GM21619 (cell line): ENCODE results near the gene C1QTNF4.

Experiments used
- ATAC-seq: cut with Tn5 transposase; IDR thresholded peaks from one replicate; pipeline ENCODE4 v1.9.1; 2021; ENCODE audit not compliant: unreplicated experiment

C1QTNF4 gene

GRCh38 chr11:47593492-47593933 is 698 bp downstream of the C1QTNF4 start:
- no peak for ATAC-seq

- no peak for ATAC-seq
Measured at GRCh38 chr11:47592970-47593369, 1.2 kb downstream of the C1QTNF4 start.

GRCh38 chr11:47592251-47592650 is 2.0 kb downstream of the C1QTNF4 start:
- no peak for ATAC-seq

DNA sequence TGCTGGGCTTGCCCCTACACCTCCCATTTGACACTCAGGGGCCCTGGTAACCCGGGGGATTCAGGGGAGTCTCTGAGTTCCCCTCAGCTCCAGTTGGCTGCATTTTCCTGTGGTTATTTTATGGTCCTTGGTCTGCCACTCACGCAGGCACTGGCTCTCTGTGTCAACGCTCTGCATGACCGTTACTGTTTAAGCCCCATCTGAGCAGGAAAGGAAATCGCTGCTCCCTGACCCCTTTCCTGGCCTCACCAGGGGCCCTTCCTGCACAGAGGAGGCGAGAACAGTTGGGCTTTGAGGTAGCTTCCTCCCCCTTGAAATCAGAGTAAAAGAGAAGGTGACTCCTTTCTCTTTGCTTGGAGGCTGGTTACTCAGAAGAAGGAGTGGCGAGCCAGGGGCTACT is 2.4 kb downstream of the C1QTNF4 start:
- ATAC-seq, result no peak

- no peak for ATAC-seq
Measured at GRCh38 chr11:47589977-47590861, 4.0 kb downstream of the C1QTNF4 start.

DNA sequence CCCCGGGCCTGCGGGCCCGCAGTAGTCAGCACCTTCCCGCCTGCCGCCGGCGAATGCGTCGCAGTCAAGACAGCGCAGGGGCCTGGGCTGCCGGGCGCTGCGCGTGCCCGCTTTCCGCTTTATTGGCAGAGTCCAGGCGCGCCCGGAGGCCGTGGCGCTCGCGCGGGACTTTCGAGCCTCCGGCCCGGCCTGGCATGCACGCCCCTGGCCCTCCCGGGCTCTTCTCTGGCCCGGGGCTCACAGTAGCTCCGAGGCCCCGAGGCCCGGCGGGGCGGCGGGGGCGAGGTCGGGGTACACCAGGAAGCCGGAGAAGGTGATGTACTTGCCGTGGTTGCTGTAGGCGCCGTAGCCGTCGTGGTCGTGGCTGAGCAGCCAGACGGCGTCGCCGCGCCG is 4.6 kb downstream of the C1QTNF4 start:
- ATAC-seq, result no peak

DNA sequence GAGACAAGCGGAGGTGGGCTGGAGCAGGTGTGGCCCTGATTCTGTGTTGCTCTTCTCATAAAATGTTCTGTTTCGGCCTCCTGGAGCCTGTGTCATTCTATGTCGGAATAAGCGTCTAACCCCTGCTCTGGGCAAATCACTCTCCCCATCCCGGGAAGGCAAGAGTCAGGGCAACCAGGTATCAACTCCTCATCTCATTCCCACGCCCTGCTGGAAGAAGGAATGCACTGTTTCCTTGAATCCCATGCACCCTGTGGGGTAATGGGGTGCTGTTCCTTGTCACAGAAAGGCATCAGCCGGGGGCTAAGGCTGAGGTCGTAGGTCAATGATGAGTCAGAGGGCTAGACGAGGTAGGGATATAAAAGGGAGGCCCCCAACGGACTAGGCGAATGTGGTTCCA is 5.1 kb downstream of the C1QTNF4 start:
- no peak for ATAC-seq

- ATAC-seq, result no peak
Measured at GRCh38 chr11:47587723-47588326, 6.4 kb downstream of the C1QTNF4 start.

GRCh38 chr11:47587039-47587716 is 7.0 kb downstream of the C1QTNF4 start:
- no peak for ATAC-seq

DNA sequence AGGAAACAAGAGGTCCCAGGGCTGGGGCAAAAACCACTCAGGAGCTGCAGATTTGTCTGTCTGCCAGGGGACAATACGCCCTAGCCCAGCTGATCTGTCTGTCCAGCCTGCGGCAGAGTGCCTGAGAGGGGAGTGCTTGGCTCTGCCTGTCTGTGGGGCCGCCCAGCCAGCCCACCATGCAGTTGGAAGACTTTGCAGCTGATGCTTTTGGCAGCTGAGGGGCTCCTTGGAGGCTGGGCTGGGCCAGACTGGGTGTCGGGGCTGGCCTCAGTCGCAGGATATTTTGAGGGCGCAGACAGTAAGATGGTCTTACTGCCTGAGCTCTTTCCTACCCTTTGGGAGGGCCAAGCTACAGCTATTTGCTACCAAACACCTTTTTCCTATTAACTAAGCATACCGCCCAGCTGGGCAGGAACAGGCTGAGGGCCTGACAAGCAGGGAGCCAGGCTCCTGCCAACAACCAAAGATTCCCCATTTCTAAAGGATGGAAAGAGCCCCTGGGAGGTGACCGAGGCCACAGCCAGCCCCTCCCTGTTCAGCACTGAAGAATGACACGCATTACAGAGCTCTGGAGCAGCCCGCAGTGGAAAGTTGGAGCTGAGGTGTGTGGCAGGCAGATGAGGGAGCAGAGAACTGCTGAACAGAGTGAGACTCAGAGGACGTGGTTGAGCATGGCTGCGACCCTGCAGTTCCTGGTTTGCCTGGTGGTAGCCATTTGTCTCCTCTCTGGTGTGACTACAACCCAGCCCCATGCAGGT is 7.9 kb downstream of the C1QTNF4 start, which contains the start of gene FAM180B:
Gene FAM180B, plus strand, starts transcription at position 581 of the 758 bp plus-strand sequence. Its CDS starts 91 bp downstream, at position 672.
- ATAC-seq, result no peak

GRCh38 chr11:47583844-47584243 is 10.4 kb downstream of the C1QTNF4 start:
- ATAC-seq, result no peak

DNA sequence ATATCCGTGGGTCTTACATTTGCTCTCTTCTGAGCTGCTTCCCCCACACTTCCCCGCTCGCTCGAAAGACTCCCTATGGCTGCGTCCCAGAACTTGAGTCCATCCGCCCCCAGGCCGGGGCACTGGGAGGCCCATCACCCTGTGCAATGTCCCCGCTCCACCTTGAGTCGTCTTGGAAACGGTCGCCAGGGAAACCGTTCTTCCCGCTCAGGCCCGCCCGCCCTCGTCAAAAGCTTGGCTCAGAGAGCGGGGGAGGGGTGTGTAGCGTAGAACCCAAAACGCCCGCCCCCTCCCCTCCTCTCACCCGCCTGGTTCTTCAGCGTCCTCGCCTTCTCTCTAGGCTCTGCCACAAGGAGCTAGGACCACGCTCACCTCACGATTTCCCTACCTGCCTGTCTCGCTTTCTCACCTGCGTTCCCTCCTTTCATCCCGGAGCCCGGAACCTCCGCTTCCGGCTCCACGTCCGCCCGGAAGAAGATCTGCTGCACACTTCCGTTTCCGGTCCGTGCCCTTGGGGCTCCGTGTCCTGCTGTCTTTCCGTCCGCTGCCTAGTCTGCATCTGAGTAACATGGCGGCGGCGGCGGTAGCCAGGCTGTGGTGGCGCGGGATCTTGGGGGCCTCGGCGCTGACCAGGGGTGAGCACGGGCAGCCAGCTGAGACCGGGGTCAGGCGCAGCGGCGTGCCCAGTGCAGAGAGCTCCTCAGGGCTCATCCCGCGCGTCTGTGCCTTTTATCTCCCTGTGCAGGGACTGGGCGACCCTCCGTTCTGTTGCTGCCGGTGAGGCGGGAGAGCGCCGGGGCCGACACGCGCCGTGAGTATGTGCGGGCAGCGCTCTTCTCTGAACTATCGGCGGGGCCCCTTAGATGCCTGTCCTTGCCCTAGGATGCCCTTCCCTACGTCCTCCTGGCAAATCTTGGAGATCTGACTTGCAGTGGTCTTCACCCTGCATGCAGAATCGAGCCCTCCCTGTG is 15.4 kb downstream of the C1QTNF4 start, which contains the start of the genes KBTBD4 and NDUFS3:
Gene KBTBD4, minus strand, starts transcription at position 447 of the 971 bp plus-strand sequence. Its CDS starts 19 bp downstream, at position 428.
Gene NDUFS3, plus strand, starts transcription at position 551 of the 971 bp plus-strand sequence. Its CDS starts 18 bp downstream, at position 569.
- peak; percentile 93 for ATAC-seq

- no peak for ATAC-seq
Measured at GRCh38 chr11:47577460-47578041, 16.7 kb downstream of the C1QTNF4 start.

- no peak for ATAC-seq
Measured at GRCh38 chr11:47573321-47573720, 20.9 kb downstream of the C1QTNF4 start.

DNA sequence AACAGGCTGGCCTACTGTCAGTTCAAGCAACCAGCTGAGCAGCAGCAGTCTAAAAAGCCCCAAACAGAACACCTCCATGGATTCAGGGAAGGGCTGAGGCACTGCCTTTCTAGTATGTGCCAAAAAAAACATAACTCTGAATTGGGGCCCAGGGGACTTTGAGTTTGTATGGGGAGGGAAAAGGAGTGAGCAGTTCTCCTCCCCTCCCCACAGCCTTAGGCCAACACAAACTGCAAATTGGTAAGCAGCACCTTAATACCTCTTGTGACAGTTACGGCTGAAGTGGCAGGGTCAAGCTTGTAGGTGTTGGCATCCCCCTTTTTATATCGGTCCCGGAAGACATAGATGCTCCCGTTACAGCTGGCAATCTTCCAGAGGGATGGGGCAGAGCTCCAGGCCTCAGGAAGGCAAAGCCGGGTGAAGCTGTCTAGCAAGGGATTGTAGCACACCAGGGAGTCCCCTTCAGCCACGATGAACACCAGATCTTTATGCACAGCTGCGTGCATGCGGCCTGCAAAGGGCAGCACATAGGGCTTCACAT is 21.4 kb downstream of the C1QTNF4 start:
- no peak for ATAC-seq

- no peak for ATAC-seq
Measured at GRCh38 chr11:47571895-47572294, 22.3 kb downstream of the C1QTNF4 start.

- no peak for ATAC-seq
Measured at GRCh38 chr11:47571357-47571729, 22.9 kb downstream of the C1QTNF4 start.

DNA sequence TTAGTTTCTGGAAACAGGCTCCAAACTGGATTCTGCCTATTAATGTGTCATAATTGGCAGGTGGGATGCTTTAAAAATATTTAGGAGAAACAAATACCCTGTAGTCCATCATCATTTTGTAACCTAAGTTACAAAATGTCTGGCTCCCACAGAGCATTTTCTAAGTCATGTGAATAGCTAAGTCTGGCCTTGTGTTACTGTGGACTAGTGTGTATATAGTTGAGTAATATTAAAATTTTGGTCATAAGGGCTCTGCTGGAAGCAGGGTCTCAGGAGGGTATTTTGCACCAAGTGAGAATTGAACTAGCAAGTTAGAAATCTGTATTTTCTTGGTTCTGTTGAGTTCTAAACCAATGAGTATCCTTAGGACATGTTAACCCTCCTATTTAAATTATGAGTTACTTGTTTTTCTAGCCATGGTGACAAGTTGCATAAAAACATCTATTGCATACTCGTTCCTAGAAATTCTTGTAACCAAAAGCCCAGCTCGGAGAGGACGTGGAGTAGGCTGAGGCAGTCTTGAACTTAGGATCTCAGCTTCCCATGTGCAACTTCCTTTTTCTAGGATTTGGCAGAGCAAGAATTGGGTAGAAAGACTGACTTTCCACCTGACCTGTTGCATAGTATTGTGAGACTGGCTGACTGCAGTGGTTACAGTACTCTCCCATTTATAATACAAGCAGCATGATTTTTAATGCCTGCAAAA is 23.4 kb downstream of the C1QTNF4 start:
- no peak for ATAC-seq
